ENCODE data around the gene RBCK1. TPM values are rescaled to one million over a fixed set of nuclear protein-coding genes. Genes with fewer than 3 reads are reported as not detected.

The RBCK1 gene
- total RNA-seq, 4 donors from 2014 or later = 50.9 to 111 (median 82.1) TPM

- ATAC-seq = no peak
These were observed 4.5 kb upstream of the RBCK1 start for GRCh38 chr20:403582-403957.

GRCh38 chr20:404088-404487, 4.0 kb upstream of the RBCK1 start:
- TF ChIP-seq CTCF (IDR thresholded peaks at IDR 0.05) (no peak), EP300 (IDR thresholded peaks at IDR 0.05) (no peak), POLR2AphosphoS5 (IDR thresholded peaks at IDR 0.05) (no peak), POLR2A (IDR thresholded peaks at IDR 0.05) (no peak)
- no peak for ATAC-seq
- H3K4me3 ChIP-seq = no peak overlapping the region
- no peaks in the 10 kb centered on the region for H3K9me3 ChIP-seq
- H3K27me3 ChIP-seq = no peaks in the 10 kb centered on the region
- peaks cover 0 to 14% (median 3%) of the 10 kb centered on the region in 3 donors for H3K4me1 ChIP-seq
- WGBS, 2 donors (ENCODE audit: low coverage in 1 of 2) = 83 to 88% methylated on average over 4 of the region's 4 CpGs
- H3K36me3 ChIP-seq = no peaks in the 10 kb centered on the region
- no peak overlapping the region for H3K27ac ChIP-seq

More at GRCh38 chr20:403582-403957, 4.5 kb upstream of the RBCK1 start:
- H3K27me3 ChIP-seq = no peaks in the 10 kb centered on the region
- TF ChIP-seq CTCF (IDR thresholded peaks at IDR 0.05) = no peak
- TF ChIP-seq POLR2AphosphoS5 (IDR thresholded peaks at IDR 0.05) = no peak
- TF ChIP-seq EP300 (IDR thresholded peaks at IDR 0.05) = no peak
- TF ChIP-seq POLR2A (IDR thresholded peaks at IDR 0.05) = no peak
- 94 to 100% methylated on average over 2 to 3 of the region's 3 CpGs for WGBS, 2 donors (ENCODE audit: low coverage in 1 of 2)
- no peaks in the 10 kb centered on the region for H3K36me3 ChIP-seq
- peaks cover 0 to 9% (median 0%) of the 10 kb centered on the region in 3 donors for H3K4me1 ChIP-seq
- H3K27ac ChIP-seq = no peak overlapping the region
- no peaks in the 10 kb centered on the region for H3K9me3 ChIP-seq
- H3K4me3 ChIP-seq = no peak overlapping the region

- TF ChIP-seq EP300 (IDR thresholded peaks at IDR 0.05) = no peak
- TF ChIP-seq CTCF (IDR thresholded peaks at IDR 0.05) = no peak
- no peak for TF ChIP-seq POLR2A (IDR thresholded peaks at IDR 0.05)
- no peak for TF ChIP-seq POLR2AphosphoS5 (IDR thresholded peaks at IDR 0.05)
- WGBS, 2 donors (ENCODE audit: low coverage in 1 of 2) = 58 to 72% methylated on average over 5 to 6 of the region's 9 CpGs
- H3K4me3 ChIP-seq = peak overlapping the region in 1 of 2 donors; percentile 97
- no peaks in the 10 kb centered on the region for H3K27me3 ChIP-seq
- H3K9me3 ChIP-seq = no peaks in the 10 kb centered on the region
- H3K36me3 ChIP-seq = peaks cover 0 to 17% of the 10 kb centered on the region in 2 donors
- H3K4me1 ChIP-seq = peaks cover 0 to 34% (median 13%) of the 10 kb centered on the region in 3 donors
- peak overlapping the region in 3 of 4 donors; percentile 95 to 98 (median 97) for H3K27ac ChIP-seq
- ATAC-seq = no peak
These were observed 1.6 kb upstream of the RBCK1 start for GRCh38 chr20:406200-407132.

GRCh38 chr20:407133-407952, 756 bp upstream of the RBCK1 start:
- H3K4me3 ChIP-seq = peak overlapping the region; percentile 87 to 97
- 7 to 8% methylated on average over 24 to 29 of the region's 45 CpGs for WGBS, 2 donors (ENCODE audit: low coverage in 1 of 2)

More at GRCh38 chr20:407133-407952, 756 bp upstream of the RBCK1 start:
- H3K27me3 ChIP-seq = no peaks in the 10 kb centered on the region
- peaks cover 0 to 34% (median 13%) of the 10 kb centered on the region in 3 donors for H3K4me1 ChIP-seq
- peak in 3 of 4 experiments; percentile 10 to 51 (median 27) for TF ChIP-seq CTCF (IDR thresholded peaks at IDR 0.05)
- no peak for TF ChIP-seq POLR2A (IDR thresholded peaks at IDR 0.05)
- TF ChIP-seq EP300 (IDR thresholded peaks at IDR 0.05) = no peak
- ATAC-seq = peak; percentile 89
- no peaks in the 10 kb centered on the region for H3K9me3 ChIP-seq
- H3K36me3 ChIP-seq = peaks cover 0 to 25% of the 10 kb centered on the region in 2 donors
- peak overlapping the region; percentile 3 to 98 (median 96) for H3K27ac ChIP-seq
